A172 (cell line): ENCODE measurements around the gene CCDC186. TPM values are rescaled to one million over a fixed set of nuclear protein-coding genes. Genes with fewer than 3 reads are reported as not detected.

Source experiments
- total RNA-seq: library from RNA; depleted of rRNA; stranded (reverse); fragments of >200 nt; shearing (Covaris generic); gene quantifications from 2 replicates; pipeline ENCODE4 v1.2.3, GENCODE V29; 2014; rRNA removed

The CCDC186 gene
- total RNA-seq, 1 experiment from 2014 or later, result 7.3 TPM

Other genes with a start within 250 kb of the CCDC186 start
- 1.1 and 1.5 TPM in 2 replicates for gene ADRB1, start 130.3 kb downstream of the CCDC186 start, total RNA-seq
- 0.02 TPM in 1 of 2 replicates, not detected in the other for gene TDRD1, start 5.2 kb upstream of the CCDC186 start, total RNA-seq
- 0.14 TPM in 1 of 2 replicates, not detected in the other for gene VWA2, start 65.1 kb upstream of the CCDC186 start, total RNA-seq
- 0.50 and 1.4 TPM in 2 replicates for gene AFAP1L2, start 230.3 kb upstream of the CCDC186 start, total RNA-seq